Transverse colon (tissue), 4 donors: Measurements from ENCODE around the gene PDE6H. TPM values are rescaled to one million over a fixed set of nuclear protein-coding genes. Genes with fewer than 3 reads are reported as not detected.

ENCODE experiments used
- DNase-seq: peaks from one replicate; pipeline ENCODE4 v3.0.0-alpha.2; 2019
- H3K27ac ChIP-seq, 4 donors: fragments of 200-600 bp; sonication (generic); 2 replicates each; pipeline ENCODE4 v1.5.1; 2016 to 2018; ENCODE audit warnings: inconsistent platforms in 4 of 4
- H3K27me3 ChIP-seq: fragments of 200-600 bp; sonication (generic); 2 replicates; pipeline ENCODE4 v1.5.1; 2017; ENCODE audit warnings: inconsistent platforms
- H3K36me3 ChIP-seq, 4 donors: fragments of 200-600 bp; sonication (generic); 2 replicates each; pipeline ENCODE4 v1.5.1; 2017 to 2019; ENCODE audit warnings: inconsistent platforms in 4 of 4
- H3K4me1 ChIP-seq, 4 donors: fragments of 200-600 bp; sonication (generic); 2 replicates each; pipeline ENCODE4 v1.5.1; 2017 to 2020; ENCODE audit warnings: inconsistent platforms in 4 of 4
- H3K4me3 ChIP-seq, 4 donors: fragments of 200-600 bp; sonication (generic); 1 replicate in 1 of 4; 2 replicates in 3 of 4; pipeline versions ENCODE4 v1.5.1 to v1.6.1; 2017 to 2019; ENCODE audit warnings: inconsistent platforms in 4 of 4
- H3K9me3 ChIP-seq, 2 donors: fragments of 200-600 bp; sonication (generic); 2 replicates each; pipeline ENCODE4 v1.5.1; 2017 to 2019; ENCODE audit warnings: inconsistent platforms in 2 of 2
- EP300 ChIP-seq: sonication (generic); formaldehyde crosslinking; IDR thresholded peaks from one replicate; pipeline ENCODE4 v1.6.1; 2017; ENCODE audit warnings: antibody characterized with exemption, low read depth
- POLR2A ChIP-seq: fragments of 450-650 bp; IDR thresholded peaks from one replicate; pipeline ENCODE4 v1.6.1; 2016; ENCODE audit warnings: antibody characterized with exemption, mild to moderate bottlenecking, moderate library complexity
- POLR2AphosphoS5 ChIP-seq, 3 donors: sonication (generic); formaldehyde crosslinking; IDR thresholded peaks; one replicate each; pipeline ENCODE4 v1.6.1; 2016; ENCODE audit warnings: antibody characterized with exemption in 3 of 3
- WGBS, 2 donors: methylation state at CpG; one replicate each; pipeline ENCODE4 v1.1.5; 2018; ENCODE audit warnings: low coverage in 1 of 2; 5-methylcytosine and 5-hydroxymethylcytosine counted together
- in situ Hi-C, 4 donors: fragments of 200-750 bp; cut with MboI; loops; one replicate each; pipeline versions ENCODE4 v1.15.0 to v1.15.1; 2017; ENCODE audit warnings: low sequenced_read_pairs in 3 of 4, low pct_ligation_motif_present in 1 of 4, low pct_unique_long_range_greater_than_20kb in 1 of 4
- intact Hi-C: fragments of 100-400 bp; cut with DNase I; formaldehyde crosslinking; loops from one replicate; pipeline ENCODE4 v1.15.1; 2023; ENCODE audit warnings: low total_unique reads
- total RNA-seq, 4 donors: library from RNA; depleted of rRNA; stranded (reverse); fragments of >200 nt; gene quantifications; one replicate each; pipeline ENCODE4 v1.1.0, GENCODE V29; 2016
- TF ChIP-seq, protein P1 (sequence below), 5 experiments: fragments of 200-600 bp in 3 of 5; fragments of 450-650 bp in 2 of 5; sonication (generic) in 3 of 5; IDR thresholded peaks; 1 replicate in 2 of 5; 2 replicates in 3 of 5; pipeline ENCODE4 v1.5.1; 2016 to 2017; ENCODE audit warnings: antibody characterized with exemption in 5 of 5, inconsistent platforms in 3 of 5, mild to moderate bottlenecking in 2 of 5, moderate library complexity in 1 of 5

The PDE6H gene
- total RNA-seq, 4 donors from 2014 or later, result not detected

DNA sequence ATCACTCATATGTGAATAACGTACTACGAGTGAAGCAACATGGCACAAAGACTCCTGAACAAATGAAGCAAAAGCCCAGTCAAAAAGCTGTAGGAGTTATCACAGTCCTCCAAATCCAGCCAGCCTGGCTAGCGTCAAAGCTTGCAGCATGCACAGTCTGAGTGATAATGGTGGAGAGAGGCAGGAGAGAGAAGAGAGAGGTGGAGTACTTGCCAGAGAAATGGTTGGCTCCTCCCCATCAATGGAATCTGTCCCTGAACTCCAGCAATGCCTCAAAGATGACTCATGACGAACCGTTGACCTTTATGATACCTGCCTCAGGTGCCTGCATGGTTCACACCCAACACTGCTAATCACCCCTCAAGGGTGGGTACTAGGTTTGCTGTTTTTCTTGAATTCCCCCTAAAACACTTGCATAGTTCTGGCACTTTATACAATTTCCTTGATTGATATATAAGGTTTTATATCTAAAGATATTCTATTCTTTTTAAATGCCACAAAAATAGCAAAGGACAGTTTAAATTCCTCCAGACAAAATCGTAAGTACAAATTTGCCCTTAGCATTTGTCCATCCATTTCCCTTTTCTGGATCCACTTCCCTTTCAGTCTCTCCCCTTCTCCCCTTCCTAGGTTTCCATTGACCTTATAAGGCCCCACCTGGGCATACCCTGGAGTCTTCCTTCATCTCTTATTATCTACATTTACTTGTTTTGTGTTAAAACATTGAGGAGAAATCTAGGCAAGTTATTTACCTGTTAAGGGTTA lies 21.7 kb upstream of the PDE6H start:
- DNase-seq, result peak; percentile 27
- H3K27me3 ChIP-seq, result no peaks in the 10 kb centered on the region
- in situ Hi-C loops (no loop called here), intact Hi-C loops (no loop called here)
- H3K4me3 ChIP-seq, result no peak overlapping the region
- TF ChIP-seq EP300, result no peak
- TF ChIP-seq POLR2A, result no peak
- TF ChIP-seq, protein P1, sequence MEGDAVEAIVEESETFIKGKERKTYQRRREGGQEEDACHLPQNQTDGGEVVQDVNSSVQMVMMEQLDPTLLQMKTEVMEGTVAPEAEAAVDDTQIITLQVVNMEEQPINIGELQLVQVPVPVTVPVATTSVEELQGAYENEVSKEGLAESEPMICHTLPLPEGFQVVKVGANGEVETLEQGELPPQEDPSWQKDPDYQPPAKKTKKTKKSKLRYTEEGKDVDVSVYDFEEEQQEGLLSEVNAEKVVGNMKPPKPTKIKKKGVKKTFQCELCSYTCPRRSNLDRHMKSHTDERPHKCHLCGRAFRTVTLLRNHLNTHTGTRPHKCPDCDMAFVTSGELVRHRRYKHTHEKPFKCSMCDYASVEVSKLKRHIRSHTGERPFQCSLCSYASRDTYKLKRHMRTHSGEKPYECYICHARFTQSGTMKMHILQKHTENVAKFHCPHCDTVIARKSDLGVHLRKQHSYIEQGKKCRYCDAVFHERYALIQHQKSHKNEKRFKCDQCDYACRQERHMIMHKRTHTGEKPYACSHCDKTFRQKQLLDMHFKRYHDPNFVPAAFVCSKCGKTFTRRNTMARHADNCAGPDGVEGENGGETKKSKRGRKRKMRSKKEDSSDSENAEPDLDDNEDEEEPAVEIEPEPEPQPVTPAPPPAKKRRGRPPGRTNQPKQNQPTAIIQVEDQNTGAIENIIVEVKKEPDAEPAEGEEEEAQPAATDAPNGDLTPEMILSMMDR (IDR thresholded peaks at IDR 0.05), result no peak
- no peak for TF ChIP-seq POLR2AphosphoS5 (IDR thresholded peaks at IDR 0.05)
- peak overlapping the region; percentile 72 to 78 (median 76) for H3K27ac ChIP-seq
- 57 to 69% methylated on average over 5 to 6 of the region's 6 CpGs for WGBS, 2 donors
- H3K4me1 ChIP-seq, result peaks cover 18 to 76% (median 29%) of the 10 kb centered on the region in 4 donors
- H3K9me3 ChIP-seq, result no peaks in the 10 kb centered on the region
- H3K36me3 ChIP-seq, result no peaks in the 10 kb centered on the region

DNA sequence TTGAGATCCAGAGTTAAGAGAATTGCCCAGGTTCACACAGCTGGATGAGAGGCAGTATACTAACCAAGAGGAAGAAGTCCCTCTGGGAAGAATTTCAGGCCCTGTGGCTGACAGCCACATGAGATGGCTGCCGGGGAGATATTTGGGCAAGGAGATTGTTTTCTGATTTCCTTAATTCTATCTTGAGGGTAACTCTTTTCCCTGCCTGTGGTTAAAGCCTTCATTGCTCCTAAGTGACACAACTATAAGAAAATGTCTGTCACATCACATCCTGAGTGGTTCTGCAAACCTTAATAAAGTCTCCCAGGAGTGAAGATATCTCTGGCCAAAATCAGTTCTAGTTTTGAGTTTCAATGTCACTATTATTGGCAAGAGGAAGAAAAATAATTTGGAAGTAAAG lies 21.0 kb upstream of the PDE6H start:
- intact Hi-C loops, result no loop called here
- Histone ChIP-seq H3K36me3 (no peaks in the 10 kb centered on the region), H3K4me1 (peaks cover 18 to 72% (median 31%) of the 10 kb centered on the region in 4 donors), H3K27me3 (no peaks in the 10 kb centered on the region), H3K9me3 (no peaks in the 10 kb centered on the region), H3K4me3 (no peak overlapping the region), H3K27ac (peak overlapping the region; percentile 72 to 78 (median 76))
- TF ChIP-seq POLR2A (no peak), EP300 (no peak), POLR2AphosphoS5 (IDR thresholded peaks at IDR 0.05) (no peak)
- TF ChIP-seq, protein P1 (IDR thresholded peaks at IDR 0.05), result no peak
- WGBS, 2 donors, result 17 to 38% methylated on average over 1 of the region's 1 CpG
- no peak for DNase-seq
- in situ Hi-C loops, result no loop called here

DNA sequence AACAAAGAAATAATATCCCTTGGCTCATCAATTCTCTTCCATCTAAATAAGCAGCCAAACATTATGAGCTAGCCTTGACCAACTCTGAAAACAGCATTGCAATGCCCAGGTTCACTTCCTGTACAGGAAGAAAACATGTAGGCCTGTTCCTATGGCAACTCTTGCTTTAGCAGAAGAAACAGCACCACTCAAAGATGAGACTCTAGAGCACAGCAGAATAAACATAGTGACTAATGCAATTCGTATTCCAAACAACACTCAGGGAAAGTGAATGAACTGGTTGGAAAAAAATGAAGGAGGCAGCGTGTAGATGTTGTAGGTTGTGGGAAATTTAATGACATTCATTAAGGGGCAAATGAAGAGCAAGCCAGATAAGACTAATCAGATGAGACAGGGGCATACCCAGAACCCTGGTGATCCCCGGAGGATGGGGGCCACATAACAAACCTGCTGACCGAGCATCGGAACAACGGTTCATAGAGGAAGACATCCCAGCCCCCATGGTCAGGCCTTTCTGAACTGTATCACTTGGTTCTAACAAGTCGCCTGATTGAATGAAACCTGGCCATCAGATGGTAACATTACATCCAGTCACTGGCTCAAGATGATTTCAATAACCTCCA lies 20.4 kb upstream of the PDE6H start:
- intact Hi-C loops (no loop called here), in situ Hi-C loops (no loop called here)
- no peaks in the 10 kb centered on the region for H3K27me3 ChIP-seq
- no peaks in the 10 kb centered on the region for H3K9me3 ChIP-seq
- H3K36me3 ChIP-seq, result no peaks in the 10 kb centered on the region
- H3K4me1 ChIP-seq, result peaks cover 18 to 72% (median 33%) of the 10 kb centered on the region in 4 donors
- WGBS, 2 donors, result 36 to 48% methylated on average over 6 to 7 of the region's 7 CpGs
- H3K4me3 ChIP-seq, result no peak overlapping the region
- peak; percentile 26 for DNase-seq
- TF ChIP-seq, protein P1 (IDR thresholded peaks at IDR 0.05), result no peak
- TF ChIP-seq POLR2A, result no peak
- no peak for TF ChIP-seq EP300
- TF ChIP-seq POLR2AphosphoS5 (IDR thresholded peaks at IDR 0.05), result peak; percentile 18 to 57 (median 35)
- peak overlapping the region; percentile 72 to 78 (median 76) for H3K27ac ChIP-seq

DNA sequence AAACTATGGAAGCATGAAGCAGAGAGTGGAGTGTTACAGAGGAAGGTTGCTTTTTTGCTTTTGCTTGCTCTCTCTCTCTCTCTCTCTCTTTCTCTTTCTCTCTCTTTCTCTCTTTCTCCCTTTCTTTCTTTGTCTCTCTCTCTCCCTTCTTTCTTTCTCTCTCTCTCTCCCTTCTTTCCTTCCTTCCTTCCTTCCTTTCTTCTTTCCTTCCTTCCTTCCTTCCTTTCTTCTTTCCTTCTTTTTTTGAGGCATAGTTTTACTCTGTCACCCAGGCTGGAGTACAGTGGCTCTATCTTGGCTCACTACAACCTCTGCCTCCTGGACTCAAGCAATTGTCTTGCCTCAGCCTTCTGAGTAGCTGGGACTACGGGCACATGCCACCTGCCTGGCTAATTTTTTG lies 19.1 kb upstream of the PDE6H start:
- no peaks in the 10 kb centered on the region for H3K36me3 ChIP-seq
- 93% methylated on average over 1 of the region's 1 CpG; no CpG with 5 or more reads in 1 of the 2 donors for WGBS, 2 donors
- H3K4me1 ChIP-seq, result peaks cover 17 to 63% (median 27%) of the 10 kb centered on the region in 4 donors
- in situ Hi-C loops (no loop called here), intact Hi-C loops (no loop called here)
- no peak overlapping the region for H3K4me3 ChIP-seq
- H3K27me3 ChIP-seq, result no peaks in the 10 kb centered on the region
- peak overlapping the region; percentile 72 to 78 (median 76) for H3K27ac ChIP-seq
- TF ChIP-seq, protein P1 (IDR thresholded peaks at IDR 0.05), result no peak
- TF ChIP-seq POLR2AphosphoS5 (IDR thresholded peaks at IDR 0.05), result no peak
- no peak for TF ChIP-seq POLR2A
- no peak for TF ChIP-seq EP300
- no peaks in the 10 kb centered on the region for H3K9me3 ChIP-seq
- DNase-seq, result no peak
